Glomerular endothelial cell (primary cell): ENCODE measurements around the gene SLC3A2. TPM values are rescaled to one million over a fixed set of nuclear protein-coding genes. Genes with fewer than 3 reads are reported as not detected.
"Not testable (repeated sequence)": the region's sequence is repeated elsewhere in the genome, so short reads cannot be mapped to it uniquely, and the experiment has no call there.

ENCODE experiments used
- DNase-seq: peaks from one replicate; pipeline ENCODE4 v3.0.0-alpha.2; 2011; ENCODE audit warnings: low read depth, low spot score; ENCODE audit errors: extremely low read depth
- total RNA-seq: library from RNA; depleted of rRNA; stranded (reverse); fragments of >200 nt; gene quantifications from 2 replicates; pipeline ENCODE4 v1.2.3, GENCODE V29; 2015

SLC3A2 gene
- total RNA-seq, 1 donor from 2014 or later = 157 TPM

- DNase-seq = no peak
Observed at GRCh38 chr11:62851807-62852522, 28.7 kb upstream of the SLC3A2 start.

DNA sequence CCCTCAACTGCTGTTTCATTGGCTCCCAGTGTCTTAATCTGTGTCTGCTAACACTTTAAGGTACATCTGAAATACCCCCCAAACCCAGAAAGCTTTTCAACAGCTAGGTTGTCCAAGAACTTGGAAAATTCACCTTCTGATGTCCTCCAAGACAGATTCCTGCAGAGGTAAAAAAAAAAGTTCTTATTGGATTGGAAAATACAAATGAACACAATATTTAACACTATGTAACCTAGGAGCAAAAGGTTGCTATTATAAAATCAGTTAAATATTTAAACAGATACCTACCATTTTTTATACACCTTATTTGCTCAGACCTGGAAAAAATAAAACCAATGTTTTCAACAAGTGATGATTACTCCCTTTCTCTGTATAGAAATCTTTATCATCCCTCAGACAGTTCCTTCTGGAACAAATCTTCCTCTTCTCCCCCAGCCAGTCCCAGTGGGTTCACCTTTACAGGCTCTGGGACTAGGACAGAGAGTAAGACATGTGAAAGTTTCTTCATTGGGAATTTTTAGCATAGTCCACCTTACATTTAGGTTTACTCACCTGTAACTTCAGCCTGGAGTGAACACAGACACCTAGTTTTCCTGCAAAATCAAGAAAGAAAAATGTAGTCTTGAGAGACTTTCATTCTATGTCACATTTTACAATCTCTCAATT is 28.0 kb upstream of the SLC3A2 start:
- no peak for DNase-seq

DNA sequence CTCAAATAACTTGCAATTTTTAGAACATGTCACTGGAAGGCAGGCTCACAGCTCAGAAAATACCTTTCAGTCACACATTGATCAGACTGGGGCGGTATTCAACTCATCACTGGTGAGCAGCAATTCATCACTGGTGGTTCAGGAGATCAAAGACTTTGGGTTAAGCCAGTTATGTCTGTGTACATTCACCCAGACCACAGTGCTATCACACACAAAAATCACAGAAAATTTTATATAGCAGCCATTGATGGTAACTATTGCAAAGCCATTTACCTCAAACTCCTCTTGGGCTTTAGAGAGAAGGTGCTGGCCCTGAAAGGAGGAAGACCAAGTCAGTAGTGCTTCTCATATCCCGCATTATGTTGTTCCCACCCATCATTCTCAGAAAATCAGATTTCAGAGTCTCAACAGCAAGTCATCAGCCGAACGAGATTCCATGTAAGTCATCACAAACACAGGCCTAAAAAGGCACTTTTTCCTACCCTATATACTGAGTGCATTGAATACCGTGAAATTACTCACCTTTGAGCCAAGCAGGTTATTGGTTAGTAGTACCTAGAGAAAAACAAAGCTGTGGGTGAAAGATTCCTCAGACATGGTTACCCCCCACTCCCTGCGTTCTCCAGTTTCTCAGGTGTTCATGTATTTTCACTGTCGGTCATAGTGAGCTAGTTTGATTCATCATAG is 27.3 kb upstream of the SLC3A2 start:
- no peak for DNase-seq

GRCh38 chr11:62854013-62854824 is 26.5 kb upstream of the SLC3A2 start:
- no peak for DNase-seq

GRCh38 chr11:62854825-62855570 is 25.7 kb upstream of the SLC3A2 start:
- DNase-seq = no peak

DNA sequence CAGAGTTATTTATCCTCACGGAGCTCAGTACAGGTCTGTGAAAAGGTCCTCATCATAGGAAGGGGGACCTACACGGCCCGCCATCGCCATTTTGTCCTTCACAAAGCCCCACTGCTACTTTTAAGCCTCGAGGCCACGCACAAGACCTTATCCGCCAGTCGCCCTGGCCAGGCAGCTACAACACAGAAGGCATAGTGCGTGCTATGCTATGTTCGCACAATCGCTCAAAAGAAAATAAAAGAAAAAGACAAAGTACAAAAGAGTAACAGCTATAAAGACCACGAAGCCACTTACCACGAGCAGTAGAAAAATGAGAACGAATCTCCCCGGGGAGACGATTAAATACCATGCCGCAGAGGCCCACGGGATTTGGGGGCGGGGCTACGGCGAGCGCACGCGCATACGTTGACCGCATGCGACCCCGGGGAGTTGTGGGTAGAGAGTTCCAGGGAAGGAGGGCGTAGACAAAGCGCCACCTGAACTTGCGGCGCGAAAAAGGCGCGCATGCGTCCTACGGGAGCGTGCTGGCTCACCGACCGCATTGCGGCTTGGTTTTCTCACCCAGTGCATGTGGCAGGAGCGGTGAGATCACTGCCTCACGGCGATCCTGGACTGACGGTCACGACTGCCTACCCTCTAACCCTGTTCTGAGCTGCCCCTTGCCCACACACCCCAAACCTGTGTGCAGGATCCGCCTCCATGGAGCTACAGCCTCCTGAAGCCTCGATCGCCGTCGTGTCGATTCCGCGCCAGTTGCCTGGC is 24.9 kb upstream of the SLC3A2 start:
- DNase-seq = peak; percentile 78

DNA sequence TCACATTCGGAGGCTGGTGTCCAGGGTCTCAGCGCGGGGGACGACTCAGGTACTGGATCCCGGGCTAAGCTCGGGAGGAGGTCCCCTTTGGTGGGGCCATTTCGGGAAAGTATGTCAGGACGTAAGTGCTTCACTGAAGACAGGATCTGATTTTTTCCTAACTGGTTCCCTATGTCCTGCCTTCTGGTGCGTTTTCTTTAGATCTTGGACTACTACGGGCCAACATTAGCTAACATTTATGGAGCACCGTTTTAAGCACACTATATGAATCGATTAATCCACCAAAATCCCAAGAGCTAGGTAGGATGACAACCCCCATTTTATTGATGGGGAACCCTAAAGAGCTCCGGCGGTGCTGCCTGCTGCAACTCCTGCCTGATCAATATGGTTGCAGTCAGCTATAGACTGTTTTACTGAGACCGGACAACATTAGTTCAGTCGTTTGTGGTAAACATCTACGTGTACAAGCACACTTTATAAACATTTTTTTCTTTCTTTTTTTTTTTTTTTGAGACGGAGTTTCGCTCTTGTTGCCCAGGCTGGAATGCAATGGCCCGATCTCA is 24.3 kb upstream of the SLC3A2 start:
- DNase-seq = no peak

- no peak for DNase-seq
Observed at GRCh38 chr11:62857541-62857982, 23.1 kb upstream of the SLC3A2 start.

DNA sequence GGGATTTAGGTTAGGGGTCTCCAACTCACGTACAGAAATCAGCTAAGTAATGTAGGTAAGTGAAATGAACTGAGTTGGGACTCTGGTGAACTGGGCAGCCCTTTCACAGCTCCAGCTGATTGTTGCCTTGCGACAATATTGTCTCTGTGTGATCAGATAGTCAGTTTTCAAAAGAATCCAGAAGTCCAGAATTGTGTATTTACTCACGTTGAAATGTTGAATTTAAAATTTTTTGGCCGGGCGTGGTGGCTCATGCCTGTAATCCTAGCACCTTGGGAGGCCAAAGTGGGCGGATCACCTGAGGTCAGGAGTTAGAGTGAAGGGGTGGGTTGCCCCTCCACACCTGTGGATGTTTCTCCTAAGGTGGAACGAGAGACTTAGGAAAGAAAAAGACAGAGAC is 22.5 kb upstream of the SLC3A2 start:
- DNase-seq = no peak

GRCh38 chr11:62859281-62859703 is 21.4 kb upstream of the SLC3A2 start:
- DNase-seq = not testable (repeated sequence)

DNA sequence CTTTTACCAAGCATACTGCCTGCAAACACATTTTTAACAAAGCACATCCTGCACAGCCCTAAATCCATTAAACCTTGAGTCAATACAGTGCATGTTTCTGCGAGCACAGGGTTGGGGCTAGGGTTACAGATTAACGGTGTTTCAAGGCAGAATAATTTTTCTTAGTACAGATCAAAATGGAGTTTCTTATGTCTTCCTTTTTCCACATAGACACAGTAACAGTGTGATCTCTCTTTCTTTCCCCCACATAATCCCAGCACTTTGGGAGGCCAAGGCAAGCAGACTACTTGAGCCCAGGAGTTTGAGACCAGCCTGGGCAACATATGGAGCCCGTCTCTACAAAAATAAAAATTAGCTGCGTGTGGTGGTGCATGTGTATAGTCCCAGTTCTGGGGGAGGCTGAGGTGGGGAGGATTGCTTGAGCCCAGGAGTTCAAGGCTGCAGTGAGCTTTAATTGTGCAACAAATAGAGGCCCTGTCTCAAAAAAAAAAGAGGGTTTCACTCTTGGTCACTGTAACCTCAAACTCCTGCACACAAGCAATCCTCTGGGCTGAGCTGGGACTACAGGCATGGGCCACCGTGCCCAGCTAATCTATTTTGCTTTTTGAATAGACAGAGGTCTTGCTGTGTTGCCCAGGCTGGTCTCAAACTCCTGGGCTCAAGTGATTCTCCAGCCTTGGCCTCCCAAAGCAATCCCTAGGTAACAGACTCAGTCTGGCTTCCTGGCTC is 19.7 kb upstream of the SLC3A2 start:
- DNase-seq = no peak

- DNase-seq = not testable (repeated sequence)
Observed at GRCh38 chr11:62861564-62862192, 19.0 kb upstream of the SLC3A2 start.

GRCh38 chr11:62863687-62864335 is 16.9 kb upstream of the SLC3A2 start:
- no peak for DNase-seq

- DNase-seq = no peak
Observed at GRCh38 chr11:62865635-62866034, 15.1 kb upstream of the SLC3A2 start.

DNA sequence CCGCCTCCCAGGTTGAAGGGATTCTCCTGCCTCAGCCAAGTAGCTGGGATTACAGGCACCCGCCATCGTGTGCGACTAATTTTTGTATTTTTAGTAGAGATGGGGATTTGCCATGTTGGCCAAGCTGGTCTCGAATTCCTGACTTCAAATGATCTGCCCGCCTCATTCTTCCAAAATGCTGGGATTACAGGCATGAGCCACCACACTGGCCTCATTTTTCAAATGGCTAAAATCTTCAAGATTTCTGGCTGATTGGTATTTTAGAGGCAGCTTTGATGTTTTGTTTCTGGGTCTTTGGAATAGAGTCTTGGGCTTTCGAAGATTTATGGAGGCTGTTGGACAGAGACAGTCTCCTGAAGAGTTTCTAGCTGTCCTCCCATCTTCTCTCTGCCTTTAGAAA is 5.8 kb upstream of the SLC3A2 start:
- no peak for DNase-seq

DNA sequence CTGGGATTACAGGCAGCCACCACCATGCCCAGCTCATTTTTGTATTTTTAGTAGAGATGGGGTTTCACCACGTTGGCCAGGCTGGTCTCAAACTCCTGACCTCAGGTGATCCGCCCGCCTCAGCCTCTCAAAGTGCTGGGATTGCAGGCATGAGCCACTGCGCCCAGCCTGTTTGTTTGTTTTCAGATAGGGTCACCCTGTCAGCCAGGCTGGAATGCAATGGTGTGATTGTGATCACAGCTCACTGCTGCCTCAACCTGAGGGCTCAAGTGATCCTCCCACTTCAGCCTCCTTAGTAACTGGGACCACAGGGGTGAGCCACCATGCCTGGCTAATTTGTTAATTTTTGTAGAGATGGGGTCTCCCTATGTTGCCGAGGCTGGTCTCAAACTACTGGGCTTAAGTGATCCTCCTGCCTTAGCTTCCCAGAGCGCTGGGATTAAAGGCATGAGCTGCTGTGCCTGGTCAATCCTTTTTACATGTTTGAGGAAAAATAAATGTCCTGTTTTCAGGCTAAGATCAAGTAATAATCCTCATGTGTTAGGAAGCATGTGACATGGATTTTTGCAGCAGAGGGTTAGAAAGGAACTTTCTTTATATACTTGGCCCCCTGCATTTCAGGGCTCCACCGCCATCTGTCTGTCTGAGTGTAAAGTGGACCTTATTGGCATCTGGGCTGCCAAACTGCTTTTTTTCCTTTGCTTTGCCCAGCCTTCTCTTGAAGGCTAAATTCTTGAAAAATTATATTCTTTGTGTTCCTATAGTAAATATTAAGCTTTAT is 4.8 kb upstream of the SLC3A2 start:
- DNase-seq = no peak

- no peak for DNase-seq
Observed at GRCh38 chr11:62876712-62877111, 4.0 kb upstream of the SLC3A2 start.
